Testis (tissue), 2 donors: ENCODE measurements around the gene MYOG.

Experiments used
- CTCF ChIP-seq, 3 experiments: fragments of 450-650 bp in 2 of 3; fragments of 200-600 bp in 1 of 3; sonication (generic) in 1 of 3; IDR thresholded peaks; one replicate each; pipeline ENCODE4 v1.5.1; 2016 to 2019; ENCODE audit warnings: antibody characterized with exemption in 3 of 3, mild to moderate bottlenecking in 2 of 3, moderate library complexity in 1 of 3
- POLR2A ChIP-seq: fragments of 450-650 bp; IDR thresholded peaks from one replicate; pipeline ENCODE4 v1.6.1; 2017; ENCODE audit warnings: antibody characterized with exemption, mild to moderate bottlenecking, moderate library complexity

DNA sequence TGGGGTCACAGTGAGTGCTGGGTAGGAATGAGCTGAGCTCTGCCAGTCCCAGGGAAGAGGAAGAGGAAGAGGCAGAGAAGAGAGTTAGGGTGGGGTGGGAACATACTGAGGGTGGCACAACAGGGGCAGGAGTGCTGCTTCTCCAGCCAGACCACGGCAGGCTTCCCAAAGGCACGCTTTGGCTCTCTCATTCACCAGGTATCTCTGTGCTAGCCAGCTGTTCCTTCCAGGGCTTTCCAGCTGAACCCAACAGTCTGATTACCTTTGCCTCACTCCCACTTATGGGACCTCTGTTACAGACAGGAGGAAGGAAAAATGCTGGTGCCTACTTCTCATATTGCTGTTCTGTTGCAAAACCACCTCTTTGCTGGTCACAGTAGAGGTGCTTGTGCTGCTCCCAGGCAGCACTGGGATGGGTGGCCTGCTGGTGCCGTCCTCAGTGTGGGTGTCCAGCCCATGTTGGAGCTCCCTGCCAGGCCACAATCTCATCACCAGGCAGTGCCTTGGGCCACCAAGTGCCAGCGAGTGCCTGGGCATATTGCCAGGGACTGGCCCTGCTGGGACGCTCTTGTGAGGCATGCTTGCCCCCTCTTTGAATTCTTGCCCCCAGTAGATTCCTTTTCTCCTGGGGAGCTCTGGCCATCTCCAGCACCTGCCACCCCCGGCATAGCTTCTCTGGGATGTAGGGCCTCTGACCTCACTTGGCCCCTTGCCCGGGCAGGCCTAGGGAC lies 43.9 kb upstream of the MYOG start:
- TF ChIP-seq CTCF (IDR thresholded peaks at IDR 0.05) = no peak
- TF ChIP-seq POLR2A = no peak
